ENCODE results near the gene CDK1.

DNA sequence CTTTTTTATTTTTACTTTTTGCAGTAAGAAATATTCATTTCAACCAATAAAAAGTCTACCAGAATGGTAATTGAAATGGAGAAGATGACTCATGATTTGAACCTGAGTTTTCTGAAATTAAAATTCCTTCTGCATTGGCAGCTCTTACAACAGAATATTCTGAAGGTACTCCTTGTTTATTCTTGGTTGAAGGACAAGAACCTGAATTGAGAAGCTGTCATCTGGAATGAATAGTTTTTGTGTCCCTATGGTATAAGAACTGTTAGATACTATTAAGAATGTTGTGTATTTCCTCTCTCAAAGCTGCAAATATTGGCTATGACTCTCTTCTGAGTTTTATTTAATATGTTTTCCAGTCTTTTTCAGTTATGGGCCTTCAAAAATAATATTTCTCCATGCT is 56.1 kb downstream of the CDK1 start:
- TF ChIP-seq CTCF (IDR thresholded peaks at IDR 0.05) (no peak), POLR2A (IDR thresholded peaks at IDR 0.05) (no peak)

Measured in thyroid gland (tissue), 4 donors.